Measurements from ENCODE around the gene LNPK. TPM values are rescaled to one million over a fixed set of nuclear protein-coding genes. Genes with fewer than 3 reads are reported as not detected.

LNPK gene, protein sequence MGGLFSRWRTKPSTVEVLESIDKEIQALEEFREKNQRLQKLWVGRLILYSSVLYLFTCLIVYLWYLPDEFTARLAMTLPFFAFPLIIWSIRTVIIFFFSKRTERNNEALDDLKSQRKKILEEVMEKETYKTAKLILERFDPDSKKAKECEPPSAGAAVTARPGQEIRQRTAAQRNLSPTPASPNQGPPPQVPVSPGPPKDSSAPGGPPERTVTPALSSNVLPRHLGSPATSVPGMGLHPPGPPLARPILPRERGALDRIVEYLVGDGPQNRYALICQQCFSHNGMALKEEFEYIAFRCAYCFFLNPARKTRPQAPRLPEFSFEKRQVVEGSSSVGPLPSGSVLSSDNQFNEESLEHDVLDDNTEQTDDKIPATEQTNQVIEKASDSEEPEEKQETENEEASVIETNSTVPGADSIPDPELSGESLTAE
- polyA plus RNA-seq (2013, experiment 1 of 2) = 21.8 TPM
- 20.6 TPM for polyA plus RNA-seq (2013, experiment 2 of 2)

DNA sequence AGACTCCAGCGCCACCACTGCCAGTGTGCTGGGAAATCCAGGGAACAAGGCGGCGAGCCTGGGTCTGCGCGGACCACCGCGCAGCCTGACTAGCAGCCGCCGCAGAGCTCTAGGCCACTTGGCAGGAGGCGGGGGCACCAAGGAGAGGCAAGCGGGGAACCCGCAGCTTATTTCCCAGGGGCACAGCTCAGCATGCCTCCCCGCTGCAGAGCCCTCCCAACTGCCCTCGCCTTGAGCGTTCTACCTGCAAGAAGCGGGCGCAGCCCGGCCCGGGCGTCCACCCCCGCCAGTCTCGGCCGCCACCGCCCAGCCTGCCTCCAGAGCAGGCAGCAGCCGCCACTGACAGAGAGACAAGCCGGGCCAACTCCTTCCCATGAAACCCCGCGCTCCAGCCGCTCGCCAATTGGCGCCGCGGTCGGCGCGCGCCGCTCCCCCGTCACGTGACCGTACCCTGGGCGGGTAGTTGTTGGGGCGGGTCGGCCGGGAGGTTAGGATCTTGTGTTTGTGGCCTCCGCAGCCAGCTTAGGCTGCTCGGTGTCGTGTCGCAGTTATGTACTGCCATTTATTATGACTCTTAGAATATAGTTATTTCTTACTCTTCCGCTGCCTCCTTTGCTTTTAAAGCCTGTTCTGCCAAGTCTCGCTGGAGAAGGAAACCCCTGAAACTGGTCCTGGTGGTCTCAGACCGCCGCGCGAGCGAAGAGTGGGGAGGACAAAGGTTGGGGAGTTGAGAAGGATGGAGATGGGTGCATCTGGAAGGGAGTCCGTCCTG lies at the start of gene LNPK:
LNPK (minus strand) TSS at position 352 of the 772 bp plus-strand sequence. CDS start 6,683 bp downstream, outside the sequence.
- H3K27ac ChIP-seq (ENCODE audit: low read depth, low read length, severe bottlenecking) = peak within 1 kb of the TSS; percentile 65

DNA sequence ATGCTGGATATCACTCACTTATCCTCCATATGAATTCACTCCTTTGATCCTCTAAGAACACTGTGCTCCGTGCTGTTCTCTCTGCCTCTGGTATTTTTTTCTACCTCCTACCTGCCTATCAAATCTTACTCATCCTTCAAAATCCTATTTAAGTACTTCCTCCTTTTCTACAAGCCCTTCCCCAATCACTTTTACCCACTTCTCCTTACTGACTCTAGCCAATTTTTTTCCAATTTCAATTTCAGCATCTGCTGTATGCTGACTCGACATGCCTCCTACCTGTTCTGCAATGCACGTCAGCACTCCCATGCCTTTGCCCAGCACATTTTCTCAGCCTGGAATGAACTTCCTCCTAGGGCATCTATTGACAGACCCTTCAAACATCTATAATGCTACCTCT lies 37.3 kb upstream of the LNPK start:
- no peak overlapping the region for H3K27ac ChIP-seq (ENCODE audit: low read depth, low read length, severe bottlenecking)
- 79 to 89% methylated on average over 3 of the region's 3 CpGs for WGBS, 2 experiments (ENCODE audit: insufficient coverage in 2 of 2)
- H3K36me3 ChIP-seq (ENCODE audit: control insufficient read depth, insufficient read depth, low read length) = no peaks in the 10 kb centered on the region
- no peaks in the 10 kb centered on the region for H3K4me1 ChIP-seq (ENCODE audit: control insufficient read depth, insufficient read depth, low read length, poor library complexity, severe bottlenecking)
- no peaks in the 10 kb centered on the region for H3K9me3 ChIP-seq (ENCODE audit: control insufficient read depth, low read length)
- no peak overlapping the region for H3K4me3 ChIP-seq (ENCODE audit: extremely low read depth, insufficient read depth, low read length, poor library complexity, severe bottlenecking)

More for the DNA sequence above, at the start of gene LNPK:
- Histone ChIP-seq H3K4me3 (ENCODE audit: extremely low read depth, insufficient read depth, low read length, poor library complexity, severe bottlenecking) (peak within 1 kb of the TSS; percentile 68), H3K4me1 (ENCODE audit: control insufficient read depth, insufficient read depth, low read length, poor library complexity, severe bottlenecking) (no peaks in the 10 kb centered on the region), H3K36me3 (ENCODE audit: control insufficient read depth, insufficient read depth, low read length) (no peaks in the 10 kb centered on the region), H3K9me3 (ENCODE audit: control insufficient read depth, low read length) (no peaks in the 10 kb centered on the region)
- 1 to 4% methylated on average over 11 to 25 of the region's 57 CpGs for WGBS, 2 experiments (ENCODE audit: insufficient coverage in 2 of 2)

DNA sequence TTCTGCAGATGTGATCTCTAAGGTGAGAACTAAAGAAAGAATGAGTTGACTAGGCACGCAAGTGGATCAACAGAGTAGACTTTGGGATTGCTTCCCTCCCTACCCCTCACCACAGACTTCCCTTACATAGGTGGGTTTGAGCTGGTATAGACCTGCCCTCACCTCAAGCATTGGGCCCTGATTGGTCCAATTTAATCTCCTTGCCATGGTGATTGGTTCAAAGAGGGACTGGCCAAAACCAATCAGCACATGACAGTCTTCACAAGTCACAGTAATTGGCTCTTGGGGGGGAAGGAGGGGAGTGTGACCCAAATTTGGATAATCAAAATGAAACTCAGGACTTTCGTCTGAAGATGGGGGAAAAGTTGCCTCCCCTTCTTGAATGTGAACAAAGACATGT lies 36.6 kb upstream of the LNPK start:
- Histone ChIP-seq H3K9me3 (ENCODE audit: control insufficient read depth, low read length) (no peaks in the 10 kb centered on the region), H3K4me3 (ENCODE audit: extremely low read depth, insufficient read depth, low read length, poor library complexity, severe bottlenecking) (no peak overlapping the region)
- WGBS, 2 experiments (ENCODE audit: insufficient coverage in 2 of 2) = 86 to 100% methylated on average over 1 of the region's 2 CpGs

DNA sequence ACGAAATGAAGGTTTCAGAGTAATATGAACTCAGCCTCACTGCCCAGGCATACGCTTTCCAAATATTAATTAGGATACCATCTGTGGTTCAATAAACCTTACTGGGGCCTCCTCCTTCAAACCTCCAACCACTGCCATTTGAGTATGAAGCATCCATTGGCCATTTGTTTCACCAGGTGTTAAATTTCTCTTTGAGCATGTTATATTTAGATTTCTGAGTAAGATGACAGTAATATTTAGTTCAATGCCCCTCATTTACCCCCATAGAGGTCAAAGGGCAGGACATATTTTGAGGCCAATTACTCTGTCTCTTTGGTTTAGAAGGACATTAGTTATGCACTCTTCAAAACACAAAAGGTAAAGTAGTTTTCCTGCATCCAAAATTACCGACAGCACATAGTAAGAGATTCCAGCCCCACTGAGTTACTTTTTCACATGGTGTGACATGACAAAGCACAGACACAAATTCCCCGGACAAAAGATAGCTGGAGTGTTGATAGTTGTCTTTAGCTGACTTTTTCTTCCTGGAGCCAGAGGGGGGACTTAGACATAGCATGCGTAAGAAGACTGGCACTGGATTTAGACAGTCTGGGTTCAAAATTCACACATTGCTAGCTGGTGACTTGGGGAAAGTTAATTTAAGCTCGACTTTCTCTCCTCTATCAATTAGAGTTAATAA lies 33.1 kb upstream of the LNPK start:
- Histone ChIP-seq H3K36me3 (ENCODE audit: control insufficient read depth, insufficient read depth, low read length) (no peaks in the 10 kb centered on the region), H3K27ac (ENCODE audit: low read depth, low read length, severe bottlenecking) (peak overlapping the region; percentile 4), H3K4me3 (ENCODE audit: extremely low read depth, insufficient read depth, low read length, poor library complexity, severe bottlenecking) (no peak overlapping the region), H3K9me3 (ENCODE audit: control insufficient read depth, low read length) (no peaks in the 10 kb centered on the region), H3K4me1 (ENCODE audit: control insufficient read depth, insufficient read depth, low read length, poor library complexity, severe bottlenecking) (no peaks in the 10 kb centered on the region)
- WGBS, 2 experiments (ENCODE audit: insufficient coverage in 2 of 2) = 84 to 85% methylated on average over 2 to 3 of the region's 6 CpGs

More for the DNA sequence above, 36.6 kb upstream of the LNPK start:
- Histone ChIP-seq H3K36me3 (ENCODE audit: control insufficient read depth, insufficient read depth, low read length) (no peaks in the 10 kb centered on the region), H3K27ac (ENCODE audit: low read depth, low read length, severe bottlenecking) (no peak overlapping the region), H3K4me1 (ENCODE audit: control insufficient read depth, insufficient read depth, low read length, poor library complexity, severe bottlenecking) (no peaks in the 10 kb centered on the region)

DNA sequence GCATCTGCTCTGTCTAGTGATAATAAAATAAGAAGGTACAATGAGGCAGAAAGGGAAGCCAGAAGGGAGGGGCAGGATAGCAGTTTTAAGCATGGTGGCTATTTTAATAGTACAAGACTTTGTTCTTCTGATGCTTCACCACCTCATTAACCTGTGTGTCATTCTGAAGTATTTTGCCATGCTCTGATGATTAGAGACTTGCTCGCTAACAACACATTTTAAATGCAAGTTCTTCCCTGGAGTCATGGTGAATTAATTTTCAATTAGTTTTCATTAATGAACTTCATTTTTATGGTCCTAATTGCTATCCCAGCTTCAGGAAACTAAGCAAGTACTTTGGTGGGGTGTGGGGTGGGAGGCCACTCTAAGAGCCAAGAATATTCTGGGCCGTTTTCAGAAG lies 25.7 kb upstream of the LNPK start:
- Histone ChIP-seq H3K4me1 (ENCODE audit: control insufficient read depth, insufficient read depth, low read length, poor library complexity, severe bottlenecking) (no peaks in the 10 kb centered on the region), H3K4me3 (ENCODE audit: extremely low read depth, insufficient read depth, low read length, poor library complexity, severe bottlenecking) (no peak overlapping the region), H3K36me3 (ENCODE audit: control insufficient read depth, insufficient read depth, low read length) (no peaks in the 10 kb centered on the region), H3K9me3 (ENCODE audit: control insufficient read depth, low read length) (no peaks in the 10 kb centered on the region), H3K27ac (ENCODE audit: low read depth, low read length, severe bottlenecking) (no peak overlapping the region)
- no CpG with 5 or more reads among the region's 2 CpGs for WGBS, 2 experiments (ENCODE audit: insufficient coverage in 2 of 2)

DNA sequence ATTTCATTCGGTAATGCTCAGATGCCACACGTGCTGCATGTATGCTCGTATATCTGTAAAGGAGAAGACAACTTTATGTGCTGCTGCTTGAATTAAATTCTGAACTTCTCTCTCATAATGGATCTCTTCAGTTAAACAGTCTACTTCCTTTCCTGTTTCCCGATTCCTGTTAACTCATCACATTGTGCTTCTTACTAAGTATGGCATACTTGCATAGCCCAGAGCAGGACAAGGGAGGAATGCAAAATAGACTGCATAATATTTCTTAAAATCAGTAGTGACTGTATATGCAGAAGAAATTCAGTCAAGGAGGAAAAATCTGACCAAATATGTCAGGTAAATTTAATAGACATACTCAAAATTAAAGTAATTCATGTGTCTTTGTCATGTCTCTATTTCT lies 23.9 kb upstream of the LNPK start:
- Histone ChIP-seq H3K4me3 (ENCODE audit: extremely low read depth, insufficient read depth, low read length, poor library complexity, severe bottlenecking) (no peak overlapping the region), H3K9me3 (ENCODE audit: control insufficient read depth, low read length) (no peaks in the 10 kb centered on the region), H3K36me3 (ENCODE audit: control insufficient read depth, insufficient read depth, low read length) (no peaks in the 10 kb centered on the region), H3K4me1 (ENCODE audit: control insufficient read depth, insufficient read depth, low read length, poor library complexity, severe bottlenecking) (no peaks in the 10 kb centered on the region), H3K27ac (ENCODE audit: low read depth, low read length, severe bottlenecking) (no peak overlapping the region)
- WGBS, 2 experiments (ENCODE audit: insufficient coverage in 2 of 2) = 88 to 97% methylated on average over 3 of the region's 4 CpGs

DNA sequence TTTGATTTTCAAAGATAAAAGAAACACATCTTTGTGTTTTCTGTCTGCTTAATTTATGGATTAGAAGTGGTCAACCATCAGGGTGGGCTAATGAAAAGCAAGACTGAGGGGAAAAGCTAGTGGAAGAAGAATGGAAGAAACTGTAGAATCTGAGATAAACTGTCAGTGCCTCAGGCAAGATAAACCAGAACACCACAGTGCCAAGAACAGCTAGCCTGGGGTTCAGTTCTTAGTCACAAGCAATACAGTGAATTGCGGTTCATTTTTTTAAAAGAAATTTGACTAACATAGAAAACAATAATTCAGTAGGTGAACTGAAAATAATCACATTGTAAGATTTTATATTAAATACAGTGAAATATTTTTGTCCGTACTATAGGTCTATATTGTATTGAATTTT lies 22.0 kb upstream of the LNPK start:
- Histone ChIP-seq H3K4me1 (ENCODE audit: control insufficient read depth, insufficient read depth, low read length, poor library complexity, severe bottlenecking) (no peaks in the 10 kb centered on the region), H3K4me3 (ENCODE audit: extremely low read depth, insufficient read depth, low read length, poor library complexity, severe bottlenecking) (no peak overlapping the region), H3K9me3 (ENCODE audit: control insufficient read depth, low read length) (no peaks in the 10 kb centered on the region), H3K36me3 (ENCODE audit: control insufficient read depth, insufficient read depth, low read length) (no peaks in the 10 kb centered on the region), H3K27ac (ENCODE audit: low read depth, low read length, severe bottlenecking) (no peak overlapping the region)
- no CpG with 5 or more reads among the region's 2 CpGs for WGBS, 2 experiments (ENCODE audit: insufficient coverage in 2 of 2)

DNA sequence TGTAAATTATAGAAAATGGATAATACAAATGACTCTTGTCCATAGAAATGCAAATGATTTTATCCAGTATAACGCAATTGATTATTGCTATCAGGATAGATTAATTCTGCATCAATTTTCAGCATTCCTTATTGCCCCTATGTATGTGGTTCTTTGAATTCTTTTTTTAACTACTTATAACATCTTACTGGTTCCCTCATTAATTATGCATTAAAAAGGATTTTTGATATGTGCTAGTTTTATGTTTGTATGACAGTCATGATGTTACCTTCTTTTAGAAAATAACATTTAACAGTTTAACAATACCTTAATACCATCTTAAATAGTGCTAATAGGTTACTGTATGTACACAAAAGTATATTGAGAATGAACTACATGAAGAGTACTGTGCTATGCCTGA lies 20.0 kb upstream of the LNPK start:
- no peaks in the 10 kb centered on the region for H3K36me3 ChIP-seq (ENCODE audit: control insufficient read depth, insufficient read depth, low read length)
- no CpG with 5 or more reads among the region's 1 CpG for WGBS, 2 experiments (ENCODE audit: insufficient coverage in 2 of 2)
- no peak overlapping the region for H3K27ac ChIP-seq (ENCODE audit: low read depth, low read length, severe bottlenecking)
- no peak overlapping the region for H3K4me3 ChIP-seq (ENCODE audit: extremely low read depth, insufficient read depth, low read length, poor library complexity, severe bottlenecking)
- no peaks in the 10 kb centered on the region for H3K4me1 ChIP-seq (ENCODE audit: control insufficient read depth, insufficient read depth, low read length, poor library complexity, severe bottlenecking)
- H3K9me3 ChIP-seq (ENCODE audit: control insufficient read depth, low read length) = no peaks in the 10 kb centered on the region

DNA sequence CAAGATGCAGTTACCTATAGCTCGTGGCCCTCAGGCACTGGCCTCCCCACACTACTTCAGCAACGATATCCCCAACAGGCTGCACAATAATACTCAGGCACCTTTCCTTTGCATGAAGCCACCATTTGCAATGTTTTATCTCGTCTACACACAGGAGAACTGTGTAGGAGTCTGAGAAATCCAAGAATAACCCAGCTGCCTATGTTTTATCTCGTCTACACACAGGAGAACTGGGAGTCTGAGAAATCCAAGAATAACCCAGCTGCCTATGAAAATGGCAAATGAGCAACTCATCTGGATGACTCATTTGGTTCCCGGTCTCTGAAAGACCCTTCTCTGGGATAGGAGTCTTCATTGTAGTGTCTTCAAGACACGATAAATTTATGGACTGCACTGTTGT lies 18.3 kb upstream of the LNPK start:
- no peak overlapping the region for H3K27ac ChIP-seq (ENCODE audit: low read depth, low read length, severe bottlenecking)
- 91 to 93% methylated on average over 3 of the region's 6 CpGs for WGBS, 2 experiments (ENCODE audit: insufficient coverage in 2 of 2)
- no peaks in the 10 kb centered on the region for H3K36me3 ChIP-seq (ENCODE audit: control insufficient read depth, insufficient read depth, low read length)
- no peaks in the 10 kb centered on the region for H3K9me3 ChIP-seq (ENCODE audit: control insufficient read depth, low read length)
- H3K4me3 ChIP-seq (ENCODE audit: extremely low read depth, insufficient read depth, low read length, poor library complexity, severe bottlenecking) = no peak overlapping the region
- H3K4me1 ChIP-seq (ENCODE audit: control insufficient read depth, insufficient read depth, low read length, poor library complexity, severe bottlenecking) = no peaks in the 10 kb centered on the region

DNA sequence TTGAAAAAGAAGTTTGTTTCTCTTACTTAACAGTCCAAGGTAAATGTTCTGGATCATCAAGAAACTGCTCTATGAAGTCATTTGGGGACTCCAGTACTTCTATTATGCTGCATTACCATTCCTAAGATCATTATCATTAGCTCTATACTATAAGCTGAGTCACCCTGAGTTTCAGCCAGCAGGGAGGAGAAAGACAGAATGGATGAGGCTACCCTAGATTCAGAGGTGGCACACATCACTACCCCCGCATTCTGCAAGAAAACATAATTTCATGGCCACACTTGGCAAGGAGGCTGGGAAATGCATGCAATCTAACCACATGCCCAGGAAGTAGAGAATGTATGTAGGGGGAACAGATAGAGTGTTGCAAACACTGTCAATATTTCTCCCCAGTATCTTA lies 16.6 kb upstream of the LNPK start:
- no peak overlapping the region for H3K27ac ChIP-seq (ENCODE audit: low read depth, low read length, severe bottlenecking)
- no peaks in the 10 kb centered on the region for H3K36me3 ChIP-seq (ENCODE audit: control insufficient read depth, insufficient read depth, low read length)
- H3K4me3 ChIP-seq (ENCODE audit: extremely low read depth, insufficient read depth, low read length, poor library complexity, severe bottlenecking) = no peak overlapping the region
- WGBS, 2 experiments (ENCODE audit: insufficient coverage in 2 of 2) = 100% methylated on average over 1 of the region's 1 CpG; no CpG with 5 or more reads in 1 of the 2 experiments
- H3K9me3 ChIP-seq (ENCODE audit: control insufficient read depth, low read length) = no peaks in the 10 kb centered on the region
- no peaks in the 10 kb centered on the region for H3K4me1 ChIP-seq (ENCODE audit: control insufficient read depth, insufficient read depth, low read length, poor library complexity, severe bottlenecking)
